ENCODE data around the gene MAP1A.
"Not testable (repeated sequence)": the region's sequence is repeated elsewhere in the genome, so short reads cannot be mapped to it uniquely, and the experiment has no call there.

The MAP1A gene

GRCh38 chr15:43566615-43567014, 49.2 kb downstream of the MAP1A start:
- not testable (repeated sequence) for H3K4me1 ChIP-seq (ENCODE audit: control insufficient read depth, insufficient read depth, low read length); H3K27me3 ChIP-seq (replicated peaks; ENCODE audit: control insufficient read depth, insufficient read depth, low read length); H3K9me3 ChIP-seq (ENCODE audit: control insufficient read depth, low read length); H3K4me3 ChIP-seq (ENCODE audit: low read length); DNase-seq (ENCODE audit: low read depth); H3K9ac ChIP-seq (ENCODE audit: low read length); H3K36me3 ChIP-seq (ENCODE audit: control insufficient read depth, insufficient read depth, low read length, severe bottlenecking)

- not testable (repeated sequence) for H3K4me1 ChIP-seq (ENCODE audit: control insufficient read depth, insufficient read depth, low read length); H3K9ac ChIP-seq (ENCODE audit: low read length); H3K9me3 ChIP-seq (ENCODE audit: control insufficient read depth, low read length); H3K4me3 ChIP-seq (ENCODE audit: low read length); DNase-seq (ENCODE audit: low read depth); H3K27me3 ChIP-seq (replicated peaks; ENCODE audit: control insufficient read depth, insufficient read depth, low read length); H3K36me3 ChIP-seq (ENCODE audit: control insufficient read depth, insufficient read depth, low read length, severe bottlenecking)
Measured at GRCh38 chr15:43574607-43575006, 57.2 kb downstream of the MAP1A start.

Data from adipocyte (in vitro differentiated cells).